Tongue (tissue), 2 donors: ENCODE measurements around the gene NUDT6. TPM values are rescaled to one million over a fixed set of nuclear protein-coding genes. Genes with fewer than 3 reads are reported as not detected.

Source experiments
- DNase-seq: peaks from one replicate; pipeline ENCODE4 v3.0.0-alpha.2; 2015
- total RNA-seq: library from RNA; depleted of rRNA; stranded (reverse); fragments of >200 nt; gene quantifications from one replicate; pipeline ENCODE4 v1.2.3, GENCODE V29; 2014

NUDT6 gene
- total RNA-seq, 1 donor from 2014 or later, result 9.7 TPM

GRCh38 chr4:122914292-122914904 lies 8.0 kb downstream of the NUDT6 start:
- DNase-seq, result peak; percentile 79

- DNase-seq, result no peak
Measured at GRCh38 chr4:122912810-122913575, 9.4 kb downstream of the NUDT6 start.

DNA sequence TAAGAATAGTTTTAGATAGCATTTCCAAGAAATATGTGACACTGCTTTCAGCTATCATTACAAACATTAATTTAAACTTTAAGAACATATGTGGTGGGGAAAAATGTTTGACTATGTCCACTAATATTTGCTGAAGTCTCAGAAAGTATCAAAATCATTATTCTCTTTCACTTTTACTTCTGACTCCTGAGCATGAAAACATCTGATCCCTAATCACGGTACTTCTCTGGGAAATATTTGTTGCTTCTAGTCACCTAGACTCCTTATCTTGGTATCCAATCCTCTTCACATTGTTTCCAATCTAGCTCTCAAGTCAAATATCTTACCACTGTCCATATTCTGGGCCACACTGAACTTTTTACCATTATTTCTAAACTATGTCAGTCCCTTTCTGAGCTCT lies 10.8 kb downstream of the NUDT6 start:
- no peak for DNase-seq

DNA sequence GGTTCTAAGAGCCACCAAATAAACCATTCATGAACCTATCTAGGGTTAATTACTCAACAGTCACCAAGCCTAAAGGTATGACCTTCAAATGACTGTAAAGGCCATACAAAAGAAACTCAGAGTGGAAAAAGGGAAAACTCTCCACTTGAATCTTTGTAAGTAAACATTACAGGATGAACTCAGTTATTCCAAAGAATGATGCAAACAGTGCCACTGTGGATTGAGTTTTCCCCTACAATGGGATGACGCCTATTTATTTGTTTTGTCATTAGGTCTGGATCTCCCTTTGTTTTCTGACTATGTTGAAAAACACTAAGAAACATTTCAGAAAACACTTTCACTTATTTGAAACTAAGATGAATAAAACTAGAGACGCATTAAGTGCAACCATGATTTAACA lies 12.7 kb downstream of the NUDT6 start:
- DNase-seq, result no peak

DNA sequence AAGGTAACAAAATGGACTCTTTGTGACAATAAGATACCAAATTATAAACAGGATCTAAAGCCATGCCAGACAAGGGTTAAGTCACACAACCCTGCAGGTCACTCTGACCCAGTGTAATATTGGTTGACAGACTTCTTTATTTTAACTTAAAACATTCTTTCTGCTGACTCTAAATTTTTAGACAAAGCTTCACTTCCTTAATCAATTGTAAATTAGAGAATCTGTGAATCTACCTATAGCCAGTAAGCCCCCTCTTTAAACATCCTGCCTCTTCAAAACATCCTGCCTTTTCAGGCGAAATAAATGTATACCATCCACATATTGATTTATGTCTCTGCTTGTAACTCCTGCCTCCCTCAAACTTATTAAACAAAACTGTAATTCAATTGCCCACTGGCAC lies 14.2 kb downstream of the NUDT6 start:
- DNase-seq, result no peak

DNA sequence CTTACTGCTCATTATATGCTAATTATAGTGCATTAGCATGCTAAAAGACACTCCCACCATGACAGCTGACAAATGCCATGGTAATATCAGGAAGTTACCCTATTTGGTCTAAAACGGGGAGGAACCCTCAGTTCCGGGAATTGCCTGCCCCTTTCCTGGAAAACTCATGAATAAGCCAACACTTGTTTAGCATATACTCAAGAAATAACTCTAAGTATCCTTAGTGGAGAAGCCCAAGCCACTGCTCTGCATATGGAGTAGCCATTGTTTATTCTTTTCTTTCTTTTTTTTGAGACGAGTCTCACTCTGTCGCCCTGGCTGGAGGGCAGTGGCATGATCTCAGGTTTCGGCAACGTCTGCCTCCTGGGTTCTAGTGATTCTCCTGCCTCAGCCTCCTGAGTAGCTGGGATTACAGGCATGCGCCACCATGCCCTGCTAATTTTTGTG lies 15.5 kb downstream of the NUDT6 start:
- DNase-seq, result no peak

- DNase-seq, result no peak
Measured at GRCh38 chr4:122903766-122904288, 18.6 kb downstream of the NUDT6 start.

DNA sequence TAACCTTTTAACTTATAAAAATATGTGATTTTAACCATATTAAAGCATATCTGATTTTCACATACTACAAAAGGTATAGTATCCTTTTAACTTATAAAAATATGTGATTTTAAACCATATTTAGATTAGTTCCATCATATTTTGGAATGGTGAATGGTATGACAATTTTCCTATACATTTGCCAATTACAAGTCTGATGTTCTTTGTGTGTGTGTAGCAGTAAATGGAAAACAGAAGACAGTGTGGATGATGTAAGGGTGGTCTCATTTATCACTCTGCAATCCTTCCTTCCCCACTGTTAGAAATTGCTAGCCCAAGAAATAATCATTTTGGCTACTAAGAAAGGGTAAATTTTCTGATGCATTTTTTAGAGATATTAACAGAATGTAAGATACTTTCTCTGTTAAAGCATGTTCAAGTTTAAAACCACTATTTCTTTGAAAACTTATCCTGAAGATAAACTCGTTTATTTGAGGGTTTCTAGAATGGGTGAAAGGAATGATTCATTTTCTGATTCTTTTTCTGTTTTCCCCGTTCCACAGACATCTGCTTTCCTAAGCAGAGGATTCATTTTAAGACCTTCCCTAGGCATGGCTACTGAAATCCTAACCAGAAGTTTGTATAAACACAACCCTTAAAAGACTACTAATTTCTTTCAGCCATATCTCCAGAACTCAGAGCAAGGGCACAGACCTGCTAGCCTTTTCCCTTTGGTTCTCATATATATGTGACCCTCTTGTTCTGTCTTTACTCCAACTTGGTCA lies 21.0 kb downstream of the NUDT6 start:
- DNase-seq, result no peak

DNA sequence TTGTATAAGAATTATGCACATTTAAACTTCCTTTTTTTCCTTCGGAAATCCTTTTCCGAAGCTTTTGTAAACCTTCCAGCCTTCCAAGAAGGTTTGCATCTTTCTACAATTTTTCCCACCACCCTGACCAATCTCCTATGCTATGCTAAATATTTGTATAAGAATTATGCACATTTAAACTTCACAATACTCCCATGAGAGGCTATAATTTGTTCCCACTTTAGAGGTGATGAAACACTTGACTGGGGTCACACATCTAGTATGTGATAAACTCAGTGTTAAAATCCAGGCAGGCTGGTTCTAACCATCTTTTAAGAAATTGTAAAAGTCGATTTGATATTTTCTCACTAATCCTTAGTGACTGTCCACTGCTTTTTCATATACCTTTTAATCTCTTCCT lies 22.1 kb downstream of the NUDT6 start:
- no peak for DNase-seq

DNA sequence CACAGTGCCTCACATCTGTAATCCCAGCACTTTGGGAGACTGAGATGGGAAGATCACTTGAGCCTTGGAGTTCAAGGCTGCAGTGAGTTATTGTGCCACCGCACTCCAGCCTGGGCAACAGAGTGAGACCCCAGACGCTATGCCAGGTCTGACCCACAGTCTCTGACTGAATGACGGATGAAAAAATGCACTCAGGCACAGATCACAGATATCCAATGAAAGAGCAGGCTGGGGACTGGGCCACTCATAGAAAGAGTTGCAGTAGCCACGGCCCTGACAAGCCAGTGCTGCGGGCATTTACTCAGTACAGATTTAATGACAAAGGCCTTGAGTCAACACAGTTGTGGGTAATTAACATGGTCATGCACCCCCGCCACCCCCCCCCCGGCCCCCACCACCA lies 22.7 kb downstream of the NUDT6 start:
- DNase-seq, result no peak

GRCh38 chr4:122898370-122899150 lies 23.8 kb downstream of the NUDT6 start:
- DNase-seq, result peak; percentile 15

DNA sequence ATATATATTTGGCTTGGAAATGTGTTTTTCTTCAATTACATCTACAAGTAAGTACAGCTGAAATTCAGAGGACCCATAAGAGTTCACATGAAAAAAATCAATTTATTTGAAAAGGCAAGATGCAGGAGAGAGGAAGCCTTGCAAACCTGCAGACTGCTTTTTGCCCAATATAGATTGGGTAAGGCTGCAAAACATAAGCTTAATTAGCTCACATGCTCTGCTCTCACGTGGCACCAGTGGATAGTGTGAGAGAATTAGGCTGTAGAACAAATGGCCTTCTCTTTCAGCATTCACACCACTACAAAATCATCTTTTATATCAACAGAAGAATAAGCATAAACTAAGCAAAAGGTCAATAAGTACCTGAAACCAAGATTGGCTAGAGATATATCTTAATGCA lies 26.1 kb downstream of the NUDT6 start:
- DNase-seq, result no peak

DNA sequence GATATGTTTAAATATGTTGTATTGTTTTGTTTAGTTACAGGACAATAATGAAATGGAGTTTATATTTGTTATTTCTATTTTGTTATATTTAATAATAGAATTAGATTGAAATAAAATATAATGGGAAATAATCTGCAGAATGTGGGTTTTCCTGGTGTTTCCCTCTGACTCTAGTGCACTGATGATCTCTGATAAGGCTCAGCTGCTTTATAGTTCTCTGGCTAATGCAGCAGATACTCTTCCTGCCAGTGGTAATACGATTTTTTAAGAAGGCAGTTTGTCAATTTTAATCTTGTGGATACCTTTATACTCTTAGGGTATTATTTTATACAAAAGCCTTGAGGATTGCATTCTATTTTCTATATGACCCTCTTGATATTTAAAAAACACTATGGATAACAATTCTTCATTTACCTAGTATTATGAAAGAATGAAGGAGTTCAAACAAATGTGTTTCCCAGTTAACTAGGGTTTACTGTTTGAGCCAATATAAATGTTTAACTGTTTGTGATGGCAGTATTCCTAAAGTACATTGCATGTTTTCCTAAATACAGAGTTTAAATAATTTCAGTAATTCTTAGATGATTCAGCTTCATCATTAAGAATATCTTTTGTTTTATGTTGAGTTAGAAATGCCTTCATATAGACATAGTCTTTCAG lies 26.9 kb downstream of the NUDT6 start:
- DNase-seq, result no peak

DNA sequence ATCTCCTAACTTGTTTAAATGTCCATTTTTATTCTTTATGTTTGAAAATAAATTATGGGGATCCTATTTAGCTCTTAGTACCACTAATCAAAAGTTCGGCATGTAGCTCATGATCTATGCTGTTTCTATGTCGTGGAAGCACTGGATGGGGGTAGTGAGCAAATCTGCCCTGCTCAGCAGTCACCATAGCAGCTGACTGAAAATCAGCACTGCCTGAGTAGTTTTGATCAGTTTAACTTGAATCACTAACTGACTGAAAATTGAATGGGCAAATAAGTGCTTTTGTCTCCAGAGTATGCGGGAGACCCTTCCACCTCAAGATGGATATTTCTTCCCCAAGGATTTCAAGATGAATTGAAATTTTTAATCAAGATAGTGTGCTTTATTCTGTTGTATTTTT lies 27.6 kb downstream of the NUDT6 start:
- DNase-seq, result no peak

GRCh38 chr4:122890147-122890795 lies 32.1 kb downstream of the NUDT6 start:
- no peak for DNase-seq

GRCh38 chr4:122889726-122890125 lies 32.7 kb downstream of the NUDT6 start:
- DNase-seq, result no peak

DNA sequence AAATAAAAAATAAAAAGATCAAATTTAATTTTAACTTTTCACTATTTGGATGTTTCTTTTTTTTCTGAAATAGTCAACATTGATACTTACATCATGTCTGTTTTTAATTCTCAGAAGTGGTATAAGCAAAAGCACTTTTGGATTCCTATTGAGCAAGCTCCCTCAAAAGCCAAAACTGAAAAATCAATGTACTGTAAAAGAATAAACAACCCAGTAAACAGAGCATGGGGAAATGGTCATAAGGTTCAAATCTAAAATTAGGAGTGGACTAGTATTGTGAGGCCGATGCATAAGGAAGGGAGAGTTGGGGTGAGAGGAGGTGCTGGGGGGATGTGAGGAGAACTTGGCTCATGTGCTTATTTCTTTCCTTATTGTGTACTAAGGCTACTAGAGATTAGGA lies 37.9 kb downstream of the NUDT6 start:
- no peak for DNase-seq

DNA sequence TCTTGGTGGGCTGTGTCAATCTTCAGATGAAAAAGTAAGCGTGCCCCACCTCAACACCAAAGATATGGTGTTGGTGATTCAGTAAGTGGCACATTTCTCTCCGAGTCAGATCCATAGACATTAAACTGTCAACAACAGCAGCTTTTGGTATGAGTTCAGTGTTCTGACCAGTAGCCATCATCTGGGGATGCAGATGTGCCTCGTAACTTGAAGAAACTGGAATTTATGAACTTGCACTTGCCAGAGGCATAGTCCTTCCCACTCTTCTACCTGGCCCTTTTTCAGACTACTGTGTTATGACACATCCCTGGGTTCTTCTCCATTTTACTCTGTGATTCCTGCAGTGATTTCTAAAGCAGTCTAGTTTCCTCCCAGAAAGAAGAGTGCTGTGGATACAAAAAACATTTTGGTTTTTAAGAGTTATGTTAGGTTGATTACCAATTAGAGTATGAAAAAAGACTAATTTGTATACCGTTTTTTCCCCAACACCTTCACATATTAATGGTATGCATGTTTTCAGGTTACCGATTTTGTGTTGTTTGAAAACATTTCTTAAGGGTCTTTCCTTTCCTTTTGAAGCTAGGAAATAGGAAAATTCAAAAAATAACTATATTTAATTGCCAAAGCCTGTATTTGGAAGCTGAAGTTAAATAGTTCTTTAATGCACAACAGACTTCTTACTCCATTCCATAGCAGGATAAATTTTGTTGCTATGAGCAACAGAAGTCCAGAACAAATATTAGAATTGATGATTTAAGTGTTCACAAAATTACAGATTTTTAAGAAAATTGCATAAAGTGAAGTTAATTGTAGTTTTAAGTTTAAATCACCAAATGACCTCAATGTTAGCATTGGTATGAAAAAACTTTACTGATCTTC lies 39.3 kb downstream of the NUDT6 start:
- DNase-seq, result no peak

DNA sequence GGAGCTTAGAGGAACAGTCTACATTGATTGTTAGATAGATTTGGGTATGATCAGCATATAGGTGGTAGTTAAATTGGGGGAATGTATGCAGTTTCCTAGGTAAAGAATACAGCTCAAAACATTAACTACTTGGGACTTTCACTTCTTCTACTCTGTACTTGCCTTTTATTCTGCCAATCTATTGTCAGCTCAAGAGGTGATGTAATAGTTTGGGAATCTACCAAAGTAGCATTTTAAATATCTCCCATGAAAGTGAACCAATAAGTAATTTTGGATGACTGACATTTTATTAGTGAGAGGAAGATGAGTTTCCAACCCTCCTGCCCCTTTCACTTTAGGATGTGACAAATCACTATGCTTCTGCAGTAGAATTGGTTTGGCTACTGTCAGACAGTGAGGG lies 43.4 kb downstream of the NUDT6 start:
- DNase-seq, result no peak

DNA sequence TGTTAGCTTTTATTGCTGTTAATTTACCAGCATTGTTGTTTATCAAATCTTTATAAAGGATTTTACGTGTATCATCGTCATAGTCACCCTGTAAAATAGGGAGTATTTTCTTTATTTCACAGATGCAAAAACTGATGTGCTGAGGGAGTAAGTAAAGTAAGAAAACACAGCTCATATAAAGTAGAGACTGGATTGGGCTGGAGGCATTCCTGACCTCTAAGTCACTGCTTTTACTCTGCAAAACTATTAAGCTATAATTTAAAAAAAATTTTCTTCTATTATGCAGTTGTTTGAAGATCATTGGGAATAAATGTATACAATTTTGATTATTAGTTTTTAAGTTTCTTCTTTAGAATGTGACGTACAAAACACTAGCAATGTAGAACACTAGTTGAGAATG lies 45.9 kb downstream of the NUDT6 start:
- DNase-seq, result no peak
